Keratinocyte (primary cell): ENCODE measurements around the gene PIBF1. TPM values are rescaled to one million over a fixed set of nuclear protein-coding genes. Genes with fewer than 3 reads are reported as not detected.

Experiments used
- DNase-seq: peaks from one replicate; pipeline ENCODE4 v3.0.0-alpha.2; 2011; ENCODE audit warnings: low read depth, missing footprints, low spot score
- FAIRE-seq: peaks from 2 replicates; lab custom pipeline; 2011; peaks lifted over from hg19 to GRCh38; lab: Jason Lieb, UNC
- H2AFZ ChIP-seq: 2 replicates; pipeline ENCODE4 v1.6.0; 2012; ENCODE audit warnings: low read length, control low read depth, inconsistent platforms; ENCODE audit not compliant: control insufficient read depth
- H3K27ac ChIP-seq: 2 replicates; pipeline ENCODE4 v1.5.1; 2011; ENCODE audit warnings: low read length; ENCODE audit not compliant: control insufficient read depth, insufficient read depth
- H3K27me3 ChIP-seq: 3 replicates; pipeline ENCODE4 v1.6.0; 2011; ENCODE audit warnings: low read length; ENCODE audit not compliant: control insufficient read depth, insufficient read depth; ENCODE audit errors: extremely low read depth
- H3K36me3 ChIP-seq, 2 experiments: 2 replicates in 1 of 2; 3 replicates in 1 of 2; pipeline ENCODE4 v1.5.1; 2011; ENCODE audit warnings: low read length in 2 of 2, mild to moderate bottlenecking in 1 of 2; ENCODE audit not compliant: control insufficient read depth in 2 of 2, insufficient read depth in 2 of 2; ENCODE audit errors: extremely low read depth in 1 of 2
- H3K4me1 ChIP-seq: 3 replicates; pipeline ENCODE4 v1.5.1; 2011; ENCODE audit warnings: low read length; ENCODE audit not compliant: control insufficient read depth, insufficient read depth; ENCODE audit errors: extremely low read depth
- H3K4me2 ChIP-seq: 3 replicates; pipeline ENCODE4 v1.6.0; 2011; ENCODE audit warnings: low read depth, low read length; ENCODE audit not compliant: control insufficient read depth, insufficient read depth; ENCODE audit errors: extremely low read depth
- H3K4me3 ChIP-seq, 3 experiments: fragments of 200-600 bp in 1 of 3; sonication (generic) in 1 of 3; 2 replicates in 2 of 3; 3 replicates in 1 of 3; pipeline ENCODE4 v1.5.1; 2011 to 2016; ENCODE audit warnings: low read length in 3 of 3, mild to moderate bottlenecking in 3 of 3, control low read depth in 2 of 3, inconsistent platforms in 1 of 3, low read depth in 1 of 3, mixed read lengths in 1 of 3, mixed run types in 1 of 3, moderate library complexity in 1 of 3; ENCODE audit not compliant: control insufficient read depth in 2 of 3, insufficient read depth in 2 of 3; ENCODE audit errors: extremely low read depth in 1 of 3
- H3K79me2 ChIP-seq: 2 replicates; pipeline ENCODE4 v1.6.0; 2012; ENCODE audit warnings: low read length; ENCODE audit not compliant: control insufficient read depth, insufficient read depth
- H3K9ac ChIP-seq: 3 replicates; pipeline ENCODE4 v1.6.0; 2011; ENCODE audit warnings: low read length; ENCODE audit not compliant: control insufficient read depth, insufficient read depth; ENCODE audit errors: extremely low read depth
- H3K9me1 ChIP-seq: 3 replicates; pipeline ENCODE4 v1.6.0; 2011; ENCODE audit warnings: low read length; ENCODE audit not compliant: control insufficient read depth, insufficient read depth; ENCODE audit errors: extremely low read depth
- H3K9me3 ChIP-seq: 2 replicates; pipeline ENCODE4 v1.5.1; 2012; ENCODE audit warnings: low read depth, low read length; ENCODE audit not compliant: control insufficient read depth
- H4K20me1 ChIP-seq: 3 replicates; pipeline ENCODE4 v1.6.0; 2011; ENCODE audit warnings: low read length; ENCODE audit not compliant: control insufficient read depth, insufficient read depth; ENCODE audit errors: extremely low read depth
- CTCF ChIP-seq, 3 experiments: IDR thresholded peaks in 1 of 3; conservative IDR thresholded peaks in 1 of 3; optimal IDR thresholded peaks in 1 of 3; 2 replicates in 2 of 3; 3 replicates in 1 of 3; pipeline versions ENCODE3 to v1.5.1; 2011; ENCODE audit warnings: low read length in 3 of 3, mild to moderate bottlenecking in 3 of 3, moderate library complexity in 2 of 3, control low read depth in 1 of 3, inconsistent platforms in 1 of 3; ENCODE audit not compliant: insufficient read depth in 2 of 3; ENCODE audit errors: extremely low read depth in 1 of 3
- EZH2 ChIP-seq: IDR thresholded peaks from one replicate; pipeline ENCODE4 v1.6.1; 2012; ENCODE audit warnings: inconsistent platforms, mild to moderate bottlenecking, low read length, moderate library complexity
- dilution Hi-C: fragments of 300-500 bp; cut with MboI; formaldehyde crosslinking; loops from one replicate; pipeline ENCODE4 v1.7.0; 2020; ENCODE audit warnings: low sequenced_read_pairs; ENCODE audit not compliant: extremely low pct_ligation_motif_present
- polyA minus RNA-seq, 3 experiments: library from RNA; depleted of rRNA, polyadenylated mRNA; stranded (reverse); fragments of >200 nt; gene quantifications; 1 replicate in 1 of 3; 2 replicates in 1 of 3; 3 replicates in 1 of 3; pipeline ENCODE4 v1.2.3, GENCODE V29; 2011
- polyA plus RNA-seq, 5 experiments: library from polyadenylated mRNA; depleted of rRNA in 3 of 5; stranded (reverse) in 3 of 5; stranded (forward) in 1 of 5; unstranded in 1 of 5; fragments of >200 nt; gene quantifications; 1 replicate in 1 of 5; 2 replicates in 3 of 5; 3 replicates in 1 of 5; pipeline versions ENCODE4 v1.2.1 to v1.2.3, GENCODE V29; 2011 to 2012; ENCODE audit warnings: missing spikeins in 2 of 5, low read depth in 1 of 5, low replicate concordance in 1 of 5

Gene PIBF1
- 3.8 to 9.1 TPM (median 4.2 TPM) in 3 replicates for polyA plus RNA-seq
- 34.2 TPM for polyA plus RNA-seq (2011; ENCODE audit: low read depth)
- polyA plus RNA-seq (2011; cell fraction: cytosol; rRNA removed): 3.7 and 7.9 TPM in 2 replicates
- polyA plus RNA-seq (2011; cell fraction: nucleus; rRNA removed): 3.6 and 6.2 TPM in 2 replicates
- 6.2 and 9.4 TPM in 2 replicates for polyA plus RNA-seq (2012; ENCODE audit: low replicate concordance)
- 2.1 to 14.1 TPM (median 7.5 TPM) in 3 replicates for polyA minus RNA-seq
- 5.9 TPM for polyA minus RNA-seq (2011; cell fraction: cytosol; rRNA and poly(A)+ RNA removed)
- 6.5 and 10.8 TPM in 2 replicates for polyA minus RNA-seq (2011; cell fraction: nucleus; rRNA and poly(A)+ RNA removed)

- H4K20me1 ChIP-seq: peaks cover 2% of the 10 kb centered on the region
- H3K36me3 ChIP-seq: peaks cover 7 to 16% of the 10 kb centered on the region in 2 experiments
- DNase-seq (peak; percentile 60), FAIRE-seq (peak; percentile 94)
- H3K4me2 ChIP-seq: peak within 1 kb of the TSS; percentile 94
- peak within 1 kb of the TSS; percentile 90 for H3K27ac ChIP-seq
- no peaks in the 10 kb centered on the region for H3K27me3 ChIP-seq
- peaks cover 19% of the 10 kb centered on the region for H3K4me1 ChIP-seq
- TF ChIP-seq CTCF (optimal IDR thresholded peaks at IDR 0.05 in 1 of 3, IDR thresholded peaks at IDR 0.05 in 1 of 3, conservative IDR thresholded peaks at IDR 0.05 in 1 of 3; ENCODE audit: extremely low read depth in 1 of 3, insufficient read depth in 2 of 3, low read length in 3 of 3) (peak in 2 of 3 experiments; percentile 15 to 36), EZH2 (no peak)
- H3K79me2 ChIP-seq: peaks cover 82% of the 10 kb centered on the region
- no peaks in the 10 kb centered on the region for H3K9me3 ChIP-seq
- peak within 1 kb of the TSS; percentile 99 for H2AFZ ChIP-seq
- dilution Hi-C loops: no loop called here
- H3K4me3 ChIP-seq: peak within 1 kb of the TSS; percentile 86 to 100 (median 97)
- H3K9ac ChIP-seq: peak within 1 kb of the TSS; percentile 91
- H3K9me1 ChIP-seq: no peaks in the 10 kb centered on the region
Measured at GRCh38 chr13:72781451-72782439, at the start of gene PIBF1, which contains the start of gene DIS3. TSS of gene PIBF1 (plus strand) at chr13:72782133. CDS start at chr13:72783470, 1,337 bp downstream. TSS of gene DIS3 (minus strand) at chr13:72781900. CDS start at chr13:72781832, 68 bp downstream.

- no peaks in the 10 kb centered on the region for H3K27me3 ChIP-seq
- peaks cover 14% of the 10 kb centered on the region for H3K79me2 ChIP-seq
- H2AFZ ChIP-seq: no peak overlapping the region
- no peaks in the 10 kb centered on the region for H3K9me1 ChIP-seq
- H3K4me2 ChIP-seq: no peak overlapping the region
- no peak for TF ChIP-seq CTCF (optimal IDR thresholded peaks at IDR 0.05 in 1 of 3, IDR thresholded peaks at IDR 0.05 in 1 of 3, conservative IDR thresholded peaks at IDR 0.05 in 1 of 3; ENCODE audit: extremely low read depth in 1 of 3, insufficient read depth in 2 of 3, low read length in 3 of 3)
- TF ChIP-seq EZH2: no peak
- FAIRE-seq (no peak), DNase-seq (no peak)
- no peaks in the 10 kb centered on the region for H4K20me1 ChIP-seq
- H3K27ac ChIP-seq: no peak overlapping the region
- H3K9ac ChIP-seq: no peak overlapping the region
- peaks cover 4 to 19% of the 10 kb centered on the region in 2 experiments for H3K36me3 ChIP-seq
- dilution Hi-C loops: no loop called here
- H3K4me3 ChIP-seq: no peak overlapping the region
- H3K9me3 ChIP-seq: no peaks in the 10 kb centered on the region
- no peaks in the 10 kb centered on the region for H3K4me1 ChIP-seq
Measured at GRCh38 chr13:72737033-72737432, 44.9 kb upstream of the PIBF1 start.
